Measurements from ENCODE around the gene ADGRL1.

Gene ADGRL1

GRCh38 chr19:14112051-14112808, 93.7 kb downstream of the ADGRL1 start:
- peak overlapping the region in 10 of 11 experiments; percentile 24 to 66 (median 48); a peak in 15 of 22 replicates for H3K9ac ChIP-seq
- H3K36me3 ChIP-seq: peaks cover 0 to 44% (median 18%) of the 10 kb centered on the region in 11 experiments; a peak in 20 of 22 replicates
- no peak for TF ChIP-seq Cebpa-rat (IDR thresholded peaks at IDR 0.05)
- peak overlapping the region in 1 of 10 experiments; percentile 31; a peak in 2 of 20 replicates for H3K4me3 ChIP-seq
- H3K4me1 ChIP-seq: peaks cover 49 to 62% (median 56%) of the 10 kb centered on the region in 10 experiments
- no peaks in the 10 kb centered on the region for H3K9me3 ChIP-seq (replicated peaks in 1 of 11)
- peak overlapping the region; percentile 43 to 100 (median 95) for H3K4me2 ChIP-seq
- peaks cover 31 to 86% (median 64%) of the 10 kb centered on the region in 11 experiments; a peak in 20 of 22 replicates for H4K20me1 ChIP-seq
- H3K27me3 ChIP-seq: no peaks in the 10 kb centered on the region
- peak overlapping the region; percentile 19 to 93 (median 47); a peak in 17 of 22 replicates for H3K27ac ChIP-seq

DNA sequence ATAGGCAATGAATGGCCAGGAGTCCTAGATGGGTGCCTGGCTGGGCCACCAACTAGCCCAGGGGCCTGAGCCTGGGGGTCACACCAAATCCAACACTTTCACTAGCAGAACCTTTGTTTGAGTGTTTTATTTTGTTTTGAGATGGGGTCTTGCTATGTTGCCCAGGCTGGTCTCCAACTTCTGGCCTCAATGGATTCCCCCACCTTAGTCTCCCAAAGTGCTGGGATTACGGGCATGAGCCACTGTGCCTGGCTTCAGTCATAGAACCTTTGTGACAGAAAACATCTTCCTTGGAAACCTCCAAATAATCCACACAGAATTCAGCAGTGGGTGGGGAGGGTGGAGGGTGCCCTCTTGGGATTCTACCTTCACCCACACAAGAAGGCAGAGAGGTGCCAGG, 94.5 kb downstream of the ADGRL1 start:
- Histone ChIP-seq H3K9me3 (replicated peaks in 1 of 11) (no peaks in the 10 kb centered on the region), H3K4me1 (peaks cover 42 to 59% (median 53%) of the 10 kb centered on the region in 10 experiments), H3K9ac (0 out of 22 replicates have a peak overlapping the region, but pooled peaks of 1 of the 11 experiments have one; percentile 29), H3K4me3 (no peak overlapping the region), H3K27me3 (no peaks in the 10 kb centered on the region), H3K27ac (no peak overlapping the region), H4K20me1 (peaks cover 32 to 86% (median 64%) of the 10 kb centered on the region in 11 experiments; a peak in 20 of 22 replicates), H3K4me2 (no peak overlapping the region), H3K36me3 (peaks cover 3 to 51% (median 25%) of the 10 kb centered on the region in 11 experiments; a peak in 20 of 22 replicates)
- no peak for TF ChIP-seq Cebpa-rat (IDR thresholded peaks at IDR 0.05)

DNA sequence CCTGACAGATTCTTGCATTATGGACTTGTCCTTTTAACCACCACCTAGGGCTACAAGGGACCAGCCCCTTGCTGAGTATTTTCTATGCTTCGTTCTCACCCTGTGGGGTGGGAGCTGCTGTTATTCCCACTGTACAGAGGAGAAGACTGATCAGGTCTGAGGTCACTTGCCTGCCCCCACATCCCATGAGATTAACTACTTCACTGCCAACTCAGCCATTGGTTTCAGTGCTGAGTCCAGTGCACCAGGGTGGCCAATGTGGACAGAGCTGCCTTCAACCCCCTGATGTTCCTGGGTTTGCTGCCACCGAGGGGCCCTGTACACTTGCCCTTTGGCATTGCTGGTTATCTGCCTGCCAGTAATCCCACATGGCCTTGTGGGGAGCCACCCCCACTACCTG, 95.3 kb downstream of the ADGRL1 start:
- Histone ChIP-seq H3K9ac (no peak overlapping the region), H3K4me1 (peaks cover 34 to 50% (median 44%) of the 10 kb centered on the region in 10 experiments), H4K20me1 (peaks cover 32 to 85% (median 64%) of the 10 kb centered on the region in 11 experiments; a peak in 20 of 22 replicates), H3K27me3 (no peaks in the 10 kb centered on the region), H3K4me2 (no peak overlapping the region), H3K27ac (no peak overlapping the region), H3K36me3 (peaks cover 12 to 60% (median 33%) of the 10 kb centered on the region in 11 experiments; a peak in 21 of 22 replicates), H3K4me3 (no peak overlapping the region), H3K9me3 (replicated peaks in 1 of 11) (no peaks in the 10 kb centered on the region)
- TF ChIP-seq Cebpa-rat (IDR thresholded peaks at IDR 0.05): no peak

- Histone ChIP-seq H3K9me3 (replicated peaks in 1 of 11) (no peaks in the 10 kb centered on the region), H3K4me2 (no peak overlapping the region), H3K9ac (peak overlapping the region in 1 of 11 experiments; percentile 20; a peak in 1 of 22 replicates), H3K36me3 (peaks cover 31 to 83% (median 57%) of the 10 kb centered on the region in 11 experiments), H4K20me1 (peaks cover 11 to 76% (median 45%) of the 10 kb centered on the region in 11 experiments; a peak in 20 of 22 replicates), H3K27ac (no peak overlapping the region), H3K4me1 (peaks cover 6 to 25% (median 16%) of the 10 kb centered on the region in 10 experiments), H3K4me3 (no peak overlapping the region), H3K27me3 (no peaks in the 10 kb centered on the region)
- no peak for TF ChIP-seq Cebpa-rat (IDR thresholded peaks at IDR 0.05)
Measured at GRCh38 chr19:14107581-14108461, 98.1 kb downstream of the ADGRL1 start.

DNA sequence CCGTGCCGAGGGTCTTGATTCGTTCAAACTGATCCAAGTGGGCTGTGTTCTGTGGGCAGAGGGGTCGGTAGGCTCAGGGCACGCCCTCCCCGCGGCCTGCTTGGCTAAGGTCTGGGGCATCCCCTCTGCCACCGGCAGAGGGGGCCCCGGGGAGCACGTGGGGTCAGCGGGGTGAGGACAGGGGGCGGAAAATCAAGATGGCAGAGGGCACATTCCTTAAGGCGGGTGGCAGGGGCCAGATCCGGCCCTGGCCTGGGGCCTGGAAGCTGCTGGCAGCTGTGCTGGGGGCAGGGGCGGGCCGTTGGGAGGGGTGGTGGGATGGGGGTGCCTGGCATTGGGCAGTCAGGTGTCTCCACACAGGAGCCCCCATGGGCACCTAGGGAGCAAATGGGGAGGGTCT, 99.1 kb downstream of the ADGRL1 start:
- no peak overlapping the region for H3K4me2 ChIP-seq
- H3K27ac ChIP-seq: no peak overlapping the region
- 0 out of 22 replicates have a peak overlapping the region, but pooled peaks of 1 of the 11 experiments have one; percentile 17 for H3K9ac ChIP-seq
- H3K27me3 ChIP-seq: no peaks in the 10 kb centered on the region
- H3K4me1 ChIP-seq: peaks cover 0 to 21% (median 9%) of the 10 kb centered on the region in 10 experiments; a peak in 13 of 20 replicates
- H3K4me3 ChIP-seq: no peak overlapping the region
- H4K20me1 ChIP-seq: peaks cover 5 to 74% (median 37%) of the 10 kb centered on the region in 11 experiments; a peak in 19 of 22 replicates
- peaks cover 40 to 90% (median 66%) of the 10 kb centered on the region in 11 experiments for H3K36me3 ChIP-seq
- no peaks in the 10 kb centered on the region for H3K9me3 ChIP-seq (replicated peaks in 1 of 11)
- TF ChIP-seq Cebpa-rat (IDR thresholded peaks at IDR 0.05): no peak

GRCh38 chr19:14105680-14106079, 100.3 kb downstream of the ADGRL1 start:
- TF ChIP-seq Cebpa-rat (IDR thresholded peaks at IDR 0.05): no peak
- Histone ChIP-seq H3K36me3 (peaks cover 49 to 90% (median 75%) of the 10 kb centered on the region in 11 experiments), H3K27me3 (no peaks in the 10 kb centered on the region), H3K9ac (no peak overlapping the region; a peak in 1 of 22 replicates), H3K4me1 (peaks cover 0 to 13% (median 7%) of the 10 kb centered on the region in 10 experiments; a peak in 11 of 20 replicates), H3K9me3 (replicated peaks in 1 of 11) (no peaks in the 10 kb centered on the region), H3K4me3 (no peak overlapping the region), H3K4me2 (no peak overlapping the region), H4K20me1 (peaks cover 0 to 62% (median 26%) of the 10 kb centered on the region in 11 experiments; a peak in 19 of 22 replicates), H3K27ac (no peak overlapping the region)

- Histone ChIP-seq H3K4me2 (no peak overlapping the region), H3K27ac (0 out of 22 replicates have a peak overlapping the region, but pooled peaks of 1 of the 11 experiments have one; percentile 4), H3K9ac (peak overlapping the region in 3 of 11 experiments; percentile 16 to 21 (median 18); a peak in 3 of 22 replicates), H3K36me3 (peaks cover 52 to 99% (median 94%) of the 10 kb centered on the region in 11 experiments), H3K4me1 (peaks cover 0 to 11% (median 0%) of the 10 kb centered on the region in 10 experiments; a peak in 4 of 20 replicates), H3K4me3 (no peak overlapping the region), H3K9me3 (replicated peaks in 1 of 11) (no peaks in the 10 kb centered on the region), H4K20me1 (peaks cover 0 to 43% (median 14%) of the 10 kb centered on the region in 11 experiments; a peak in 17 of 22 replicates), H3K27me3 (no peaks in the 10 kb centered on the region)
- no peak for TF ChIP-seq Cebpa-rat (IDR thresholded peaks at IDR 0.05)
Measured at GRCh38 chr19:14103310-14103709, 102.7 kb downstream of the ADGRL1 start.

- Histone ChIP-seq H3K4me1 (peaks cover 0 to 11% (median 0%) of the 10 kb centered on the region in 10 experiments; a peak in 4 of 20 replicates), H3K27me3 (no peaks in the 10 kb centered on the region), H3K4me3 (no peak overlapping the region), H3K9me3 (replicated peaks in 1 of 11) (no peaks in the 10 kb centered on the region), H3K4me2 (no peak overlapping the region), H4K20me1 (peaks cover 0 to 42% (median 11%) of the 10 kb centered on the region in 11 experiments; a peak in 17 of 22 replicates), H3K36me3 (peaks cover 52 to 99% (median 96%) of the 10 kb centered on the region in 11 experiments), H3K27ac (0 out of 22 replicates have a peak overlapping the region, but pooled peaks of 1 of the 11 experiments have one; percentile 4), H3K9ac (peak overlapping the region in 8 of 11 experiments; percentile 4 to 24 (median 18); a peak in 3 of 22 replicates)
- no peak for TF ChIP-seq Cebpa-rat (IDR thresholded peaks at IDR 0.05)
Measured at GRCh38 chr19:14102756-14103155, 103.2 kb downstream of the ADGRL1 start.
